Measurements from ENCODE around the gene FOXK1.

Gene FOXK1

DNA sequence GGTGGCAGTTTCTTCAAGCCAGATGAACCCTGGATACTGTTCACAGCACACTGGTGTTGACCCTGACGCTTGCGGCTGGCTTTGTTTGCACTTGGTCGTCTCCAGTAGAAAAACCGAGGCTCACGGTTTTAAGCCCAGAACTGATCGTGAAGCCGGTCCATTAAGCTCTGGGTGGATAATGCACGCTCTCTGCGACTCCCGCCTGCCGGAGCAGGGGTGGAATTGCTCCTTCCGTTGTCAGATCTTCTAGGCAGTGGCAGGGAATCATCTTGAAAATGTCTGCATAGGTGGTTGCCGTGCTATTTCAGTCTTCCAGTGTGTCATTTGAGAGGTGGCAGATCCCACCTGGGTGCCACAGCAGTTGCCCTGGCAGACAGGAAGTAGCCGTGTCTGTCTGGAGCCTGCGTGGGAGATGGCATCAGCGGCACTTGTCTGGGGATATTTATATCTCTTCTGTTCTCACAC lies 57.5 kb downstream of the FOXK1 start:
- TF ChIP-seq, protein P1, sequence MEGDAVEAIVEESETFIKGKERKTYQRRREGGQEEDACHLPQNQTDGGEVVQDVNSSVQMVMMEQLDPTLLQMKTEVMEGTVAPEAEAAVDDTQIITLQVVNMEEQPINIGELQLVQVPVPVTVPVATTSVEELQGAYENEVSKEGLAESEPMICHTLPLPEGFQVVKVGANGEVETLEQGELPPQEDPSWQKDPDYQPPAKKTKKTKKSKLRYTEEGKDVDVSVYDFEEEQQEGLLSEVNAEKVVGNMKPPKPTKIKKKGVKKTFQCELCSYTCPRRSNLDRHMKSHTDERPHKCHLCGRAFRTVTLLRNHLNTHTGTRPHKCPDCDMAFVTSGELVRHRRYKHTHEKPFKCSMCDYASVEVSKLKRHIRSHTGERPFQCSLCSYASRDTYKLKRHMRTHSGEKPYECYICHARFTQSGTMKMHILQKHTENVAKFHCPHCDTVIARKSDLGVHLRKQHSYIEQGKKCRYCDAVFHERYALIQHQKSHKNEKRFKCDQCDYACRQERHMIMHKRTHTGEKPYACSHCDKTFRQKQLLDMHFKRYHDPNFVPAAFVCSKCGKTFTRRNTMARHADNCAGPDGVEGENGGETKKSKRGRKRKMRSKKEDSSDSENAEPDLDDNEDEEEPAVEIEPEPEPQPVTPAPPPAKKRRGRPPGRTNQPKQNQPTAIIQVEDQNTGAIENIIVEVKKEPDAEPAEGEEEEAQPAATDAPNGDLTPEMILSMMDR (IDR thresholded peaks at IDR 0.05) = no peak

DNA sequence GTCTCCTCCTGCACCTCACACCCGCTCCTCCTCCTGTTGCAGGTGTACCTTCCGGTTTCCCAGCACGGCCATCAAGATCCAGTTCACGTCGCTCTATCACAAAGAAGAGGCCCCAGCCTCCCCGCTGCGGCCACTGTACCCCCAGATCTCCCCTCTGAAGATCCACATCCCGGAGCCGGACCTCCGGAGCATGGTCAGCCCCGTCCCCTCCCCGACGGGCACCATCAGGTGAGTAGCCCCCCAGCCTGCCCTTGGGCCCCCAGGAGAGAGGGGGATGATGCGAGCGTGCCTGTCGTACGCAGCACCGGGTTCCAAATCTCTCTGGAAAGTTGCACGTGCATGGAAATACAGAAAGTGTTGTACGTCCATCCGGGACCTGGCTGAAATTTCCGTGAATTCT lies 58.7 kb downstream of the FOXK1 start:
- TF ChIP-seq, protein P1 (IDR thresholded peaks at IDR 0.05) = no peak

DNA sequence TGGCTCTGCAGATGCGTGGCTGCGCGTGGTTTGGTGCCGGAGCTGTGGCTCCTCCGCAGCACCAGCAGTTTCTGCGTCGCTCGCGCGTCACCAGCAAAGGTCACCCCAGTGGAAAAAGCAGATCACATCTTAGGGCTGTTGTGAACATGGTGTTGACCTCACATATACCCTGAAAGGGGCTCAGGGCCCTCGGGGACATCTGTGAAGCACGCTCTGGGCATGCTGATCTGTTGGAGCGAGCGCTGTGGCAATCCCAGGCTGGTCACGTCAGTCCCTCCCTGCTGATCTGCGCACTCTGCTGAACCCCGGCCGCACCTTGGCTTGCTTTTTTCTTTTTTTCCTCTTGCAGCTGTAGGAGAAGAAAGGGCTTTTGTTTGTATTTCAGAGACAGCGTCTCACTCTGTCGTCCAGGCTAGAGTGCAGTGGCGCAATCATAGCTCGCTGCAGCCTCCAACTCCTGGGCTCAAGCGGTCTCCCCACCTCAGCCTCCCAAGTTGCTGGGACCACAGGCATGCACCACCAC lies 60.0 kb downstream of the FOXK1 start:
- TF ChIP-seq, protein P1 (IDR thresholded peaks at IDR 0.05) = no peak

DNA sequence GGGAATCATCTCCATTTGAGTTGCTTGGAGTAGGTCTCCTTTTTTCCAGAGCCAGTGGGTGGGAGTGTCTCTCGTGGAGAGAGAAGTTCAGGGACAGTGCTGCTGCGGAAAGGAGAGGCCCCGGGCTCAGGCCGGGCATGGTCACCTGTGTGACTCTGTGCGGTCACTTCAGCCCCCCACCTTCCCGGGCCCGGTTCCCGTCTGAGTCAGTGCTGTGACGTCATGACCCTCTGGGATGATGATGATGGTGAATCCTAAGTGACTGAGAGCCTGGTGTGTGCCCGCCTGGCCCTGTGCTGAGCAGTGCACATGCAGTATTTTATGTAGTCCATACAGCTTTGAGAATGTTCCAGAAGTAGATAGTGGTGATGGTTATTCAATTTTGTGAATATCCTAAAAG lies 60.8 kb downstream of the FOXK1 start:
- TF ChIP-seq, protein P1 (IDR thresholded peaks at IDR 0.05) = no peak

DNA sequence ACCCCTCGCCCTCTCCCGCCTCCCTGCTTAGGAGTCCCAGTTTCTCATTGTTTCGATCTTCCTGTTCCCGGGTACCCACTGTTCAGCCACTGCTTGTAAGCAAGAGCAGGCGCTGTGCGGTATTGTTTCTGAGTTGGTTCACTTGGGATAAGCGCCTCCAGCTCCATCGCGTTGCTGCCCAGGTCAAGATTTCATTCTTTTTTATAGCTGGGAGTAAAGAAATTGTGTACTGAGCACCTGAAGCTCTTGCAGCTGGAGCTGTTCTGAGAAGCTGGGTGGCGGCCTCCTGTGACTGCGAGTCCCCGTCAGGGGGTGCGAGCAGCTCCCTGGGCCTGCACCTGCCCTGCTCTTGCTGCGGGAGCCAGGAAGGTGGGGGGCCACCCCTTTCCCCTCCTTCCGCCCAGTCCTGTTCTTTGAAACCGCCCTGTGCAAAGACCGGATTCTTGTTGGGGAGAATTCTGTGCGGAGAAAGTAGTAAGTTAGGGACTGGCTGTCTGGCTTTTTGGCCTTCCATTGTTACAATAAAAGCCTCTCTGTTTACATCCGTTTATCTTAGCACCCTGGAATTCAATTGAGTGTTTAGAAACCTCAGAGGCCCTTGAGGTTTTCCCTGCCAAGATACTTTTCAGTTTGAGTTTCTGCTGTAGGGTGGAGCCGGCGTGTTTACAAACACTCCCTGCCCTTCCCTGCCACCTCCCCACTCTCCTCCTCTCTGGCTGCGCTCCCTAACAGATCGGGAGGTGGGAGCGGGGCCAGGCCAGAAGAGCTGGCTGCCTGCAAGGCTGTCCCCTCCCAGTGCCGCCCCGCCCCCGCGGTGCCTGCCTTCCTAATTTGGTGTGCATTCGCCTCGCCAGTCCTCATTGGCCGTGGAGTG lies 62.5 kb downstream of the FOXK1 start:
- TF ChIP-seq, protein P1 (IDR thresholded peaks at IDR 0.05) = no peak

DNA sequence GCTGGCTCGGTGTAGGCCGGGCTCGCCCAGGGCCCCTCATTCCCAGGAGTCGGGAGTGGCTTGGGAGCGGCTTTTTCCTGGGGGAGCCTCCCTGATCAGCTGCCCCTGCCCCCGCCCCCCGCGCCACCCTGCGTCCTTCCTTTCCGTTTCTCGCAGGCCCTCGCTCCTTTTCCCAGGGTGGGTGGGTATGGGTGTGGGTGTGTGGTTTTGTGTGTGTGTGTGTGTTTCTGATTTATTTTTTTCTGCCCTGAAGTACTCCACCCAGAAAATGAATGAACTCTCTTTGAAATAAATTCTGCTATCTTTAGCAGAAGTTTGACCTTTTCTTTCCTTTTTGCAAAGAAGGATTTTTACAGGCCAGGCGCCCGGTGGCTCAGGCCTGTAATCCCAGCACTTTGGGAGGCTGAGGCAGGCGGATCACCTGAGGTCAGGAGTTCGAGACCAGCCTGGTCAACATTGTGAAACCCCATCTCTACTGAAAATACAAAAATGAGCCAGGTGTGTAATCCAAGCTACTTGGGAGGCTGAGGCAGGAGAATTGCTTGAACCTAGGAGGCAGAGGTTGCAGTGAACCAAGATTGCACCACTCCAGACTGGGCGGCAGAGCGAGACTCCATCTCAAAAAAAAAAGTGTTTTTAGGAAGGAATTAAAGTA lies 63.3 kb downstream of the FOXK1 start:
- TF ChIP-seq, protein P1 (IDR thresholded peaks at IDR 0.05) = no peak

DNA sequence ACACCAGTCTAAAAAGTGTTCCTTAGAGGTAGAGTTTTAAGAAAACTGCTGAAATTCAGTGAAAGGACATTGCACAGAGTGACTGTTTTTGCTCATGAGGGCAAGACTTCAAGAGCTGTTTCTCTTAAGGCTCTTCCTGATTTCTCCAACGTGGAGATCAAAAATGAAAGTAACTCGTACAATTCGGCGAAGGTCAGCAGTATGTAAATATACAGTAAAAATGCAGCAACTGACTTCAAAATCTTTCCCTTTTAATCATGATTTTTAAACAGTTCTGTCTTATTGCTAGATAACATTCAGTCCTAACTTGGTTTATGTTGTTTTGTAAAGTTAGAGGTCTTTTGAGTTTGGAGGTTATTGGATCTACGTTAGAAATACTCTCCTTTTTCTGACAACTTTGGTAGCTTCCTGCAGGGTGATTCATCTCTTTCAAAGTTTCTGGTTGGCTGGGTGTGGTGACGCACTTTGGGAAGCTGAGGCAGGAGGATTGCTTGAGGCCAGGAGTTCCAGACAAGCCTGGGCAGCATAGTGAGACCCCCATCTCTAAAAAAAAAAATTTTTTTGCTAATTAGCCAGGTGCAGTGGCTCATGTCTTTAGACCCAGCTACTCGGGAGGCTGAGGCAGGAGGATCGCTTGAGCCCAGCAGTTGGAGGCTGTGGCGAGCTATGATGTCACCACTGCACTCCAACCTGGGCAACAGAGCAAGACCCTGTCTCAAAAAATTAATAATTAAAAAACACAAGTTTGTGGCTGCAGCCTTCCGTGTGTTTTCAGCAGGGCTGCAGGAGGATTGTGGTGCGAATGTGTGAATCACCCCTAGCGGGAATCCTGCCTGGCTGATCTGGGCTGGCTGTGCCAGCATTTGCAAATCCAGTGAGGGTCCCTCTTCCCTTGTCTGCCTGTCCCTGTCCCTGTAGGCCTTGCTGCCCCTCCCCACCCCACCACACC lies 64.2 kb downstream of the FOXK1 start:
- TF ChIP-seq, protein P1 (IDR thresholded peaks at IDR 0.05) = no peak

All from LNCAP (cell line).